ENCODE results near the gene CELF3. TPM values are rescaled to one million over a fixed set of nuclear protein-coding genes. Genes with fewer than 3 reads are reported as not detected.

The CELF3 gene
- total RNA-seq, 4 donors from 2014 or later: 1.3 to 2.7 (median 1.6) TPM; not detected in 1

DNA sequence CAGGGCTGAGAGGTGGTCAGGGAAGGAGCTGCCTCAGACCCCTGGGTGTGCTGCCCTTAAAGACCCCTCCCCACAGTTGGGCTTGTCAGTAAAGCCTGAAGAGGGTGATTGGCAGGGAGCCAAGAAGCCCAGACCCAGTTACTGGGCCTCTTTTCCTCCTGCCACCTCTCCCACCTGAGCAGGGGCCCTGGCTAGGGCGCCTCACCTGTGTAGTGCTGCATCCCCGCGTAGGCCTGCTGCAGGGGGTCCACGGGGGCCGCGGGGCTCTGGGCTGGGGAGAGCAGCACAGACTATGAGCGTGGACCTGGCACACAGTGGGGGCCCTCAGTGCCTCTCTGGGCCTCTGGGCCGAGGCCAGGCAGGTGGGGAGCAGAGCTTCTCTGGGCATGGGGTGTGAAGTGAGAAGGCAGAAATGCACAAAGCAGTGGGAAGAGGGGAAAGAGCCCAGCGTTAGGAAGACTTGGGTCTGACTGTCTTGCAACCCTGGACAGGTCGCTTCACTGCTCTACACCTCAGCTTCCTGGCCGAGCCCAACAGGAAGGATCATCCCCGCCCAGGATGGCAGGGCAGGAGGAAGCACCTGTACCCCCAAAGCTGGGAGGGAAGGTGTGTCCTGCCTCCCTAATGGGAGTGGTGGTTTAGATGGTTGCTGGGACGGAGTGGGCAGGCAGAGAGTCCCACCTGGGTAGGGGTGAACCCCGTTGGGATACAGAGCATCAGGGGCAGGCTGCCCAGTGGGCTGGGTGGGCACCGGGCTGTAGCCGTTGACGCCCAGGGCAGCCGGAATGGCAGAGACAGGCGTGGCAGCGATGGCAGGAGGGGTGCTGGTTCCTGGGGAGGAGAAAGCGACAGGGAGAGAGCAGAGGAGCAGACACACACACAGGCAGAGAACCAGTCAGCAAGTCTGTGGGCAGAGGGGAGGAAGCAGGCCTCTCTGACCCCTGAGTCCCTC is 9.9 kb downstream of the CELF3 start:
- Histone ChIP-seq H3K4me3 (no peak overlapping the region), H3K36me3 (no peaks in the 10 kb centered on the region), H3K4me1 (peaks cover 0 to 11% (median 5%) of the 10 kb centered on the region in 4 donors), H3K27me3 (no peaks in the 10 kb centered on the region), H3K9me3 (no peaks in the 10 kb centered on the region), H3K27ac (no peak overlapping the region)
- WGBS, 2 donors (ENCODE audit: low coverage in 1 of 2): 79 to 94% methylated on average over 8 to 17 of the region's 21 CpGs
- TF ChIP-seq, protein P1, sequence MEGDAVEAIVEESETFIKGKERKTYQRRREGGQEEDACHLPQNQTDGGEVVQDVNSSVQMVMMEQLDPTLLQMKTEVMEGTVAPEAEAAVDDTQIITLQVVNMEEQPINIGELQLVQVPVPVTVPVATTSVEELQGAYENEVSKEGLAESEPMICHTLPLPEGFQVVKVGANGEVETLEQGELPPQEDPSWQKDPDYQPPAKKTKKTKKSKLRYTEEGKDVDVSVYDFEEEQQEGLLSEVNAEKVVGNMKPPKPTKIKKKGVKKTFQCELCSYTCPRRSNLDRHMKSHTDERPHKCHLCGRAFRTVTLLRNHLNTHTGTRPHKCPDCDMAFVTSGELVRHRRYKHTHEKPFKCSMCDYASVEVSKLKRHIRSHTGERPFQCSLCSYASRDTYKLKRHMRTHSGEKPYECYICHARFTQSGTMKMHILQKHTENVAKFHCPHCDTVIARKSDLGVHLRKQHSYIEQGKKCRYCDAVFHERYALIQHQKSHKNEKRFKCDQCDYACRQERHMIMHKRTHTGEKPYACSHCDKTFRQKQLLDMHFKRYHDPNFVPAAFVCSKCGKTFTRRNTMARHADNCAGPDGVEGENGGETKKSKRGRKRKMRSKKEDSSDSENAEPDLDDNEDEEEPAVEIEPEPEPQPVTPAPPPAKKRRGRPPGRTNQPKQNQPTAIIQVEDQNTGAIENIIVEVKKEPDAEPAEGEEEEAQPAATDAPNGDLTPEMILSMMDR (IDR thresholded peaks at IDR 0.05): no peak
- TF ChIP-seq POLR2AphosphoS5 (IDR thresholded peaks at IDR 0.05) (no peak), POLR2A (IDR thresholded peaks at IDR 0.05) (no peak), EP300 (IDR thresholded peaks at IDR 0.05; ENCODE audit: low read depth) (no peak)
- intact Hi-C loops (cut with DNase I; ENCODE audit: low total_unique reads) (no loop called here), in situ Hi-C loops (cut with MboI; ENCODE audit: low pct_ligation_motif_present in 1 of 4, low pct_unique_long_range_greater_than_20kb in 1 of 4, low sequenced_read_pairs in 3 of 4) (no loop called here)
- no peak for DNase-seq

DNA sequence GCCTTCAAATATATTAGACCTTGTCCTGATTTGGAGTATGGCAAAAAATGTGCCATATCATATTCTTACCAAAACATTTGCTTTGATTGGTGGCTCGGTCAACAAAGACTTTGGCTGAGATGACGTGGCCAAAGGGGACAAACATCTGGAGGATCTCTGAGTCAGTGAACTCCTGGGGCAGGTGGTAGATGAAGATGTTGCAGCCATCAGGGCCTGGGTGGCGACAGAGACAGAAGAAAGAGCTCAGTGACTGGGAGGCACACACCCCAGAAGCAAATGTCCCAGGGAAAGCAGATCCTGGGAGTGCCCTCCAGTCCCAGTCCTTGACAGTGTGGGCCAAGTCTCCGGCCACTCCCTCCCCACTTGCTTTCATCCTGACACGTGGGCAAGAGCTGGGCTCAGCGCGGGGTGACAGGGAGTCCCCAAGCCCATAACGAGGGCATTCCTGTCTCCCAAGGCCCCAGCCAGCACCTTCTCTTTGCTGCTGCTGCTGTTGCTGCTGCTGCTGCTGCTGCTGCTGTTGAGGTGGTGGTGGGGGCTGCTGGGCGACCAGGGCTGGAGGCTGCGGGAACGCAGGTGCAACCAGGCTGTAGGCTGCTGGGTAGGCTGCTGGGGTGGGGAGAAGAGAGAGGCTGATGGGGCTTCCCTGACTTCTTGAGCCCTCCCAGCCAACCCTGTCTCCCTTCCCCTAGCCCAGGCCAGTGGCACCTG is 10.7 kb downstream of the CELF3 start:
- 35% methylated on average over 11 of the region's 11 CpGs; no CpG with 5 or more reads in 1 of the 2 donors for WGBS, 2 donors (ENCODE audit: low coverage in 1 of 2)
- peak; percentile 48 for DNase-seq

DNA sequence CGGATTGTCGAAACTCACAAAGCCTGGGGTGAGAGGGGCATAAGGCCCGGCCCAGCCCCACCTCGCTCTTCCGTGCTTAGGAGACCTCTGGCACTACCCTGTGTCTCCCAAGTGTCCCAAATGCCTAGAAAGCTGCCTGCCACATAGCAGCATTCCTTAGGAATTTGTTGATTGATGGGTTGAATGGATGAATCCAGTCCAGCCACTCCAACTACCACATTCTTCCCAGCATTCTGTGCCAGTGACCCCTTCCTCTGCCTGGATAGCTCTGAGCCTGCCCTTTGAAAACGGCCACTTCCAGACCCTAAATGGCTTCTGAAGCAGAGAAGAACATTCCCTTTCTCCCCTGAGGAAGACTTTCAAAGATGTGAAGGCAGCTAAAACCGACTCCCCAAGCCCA is 11.5 kb downstream of the CELF3 start:
- Histone ChIP-seq H3K4me3 (no peak overlapping the region), H3K27ac (no peak overlapping the region), H3K9me3 (no peaks in the 10 kb centered on the region), H3K4me1 (peaks cover 0 to 9% (median 4%) of the 10 kb centered on the region in 4 donors), H3K27me3 (no peaks in the 10 kb centered on the region), H3K36me3 (peaks cover 0 to 3% (median 0%) of the 10 kb centered on the region in 4 donors)
- in situ Hi-C loops (cut with MboI; ENCODE audit: low pct_ligation_motif_present in 1 of 4, low pct_unique_long_range_greater_than_20kb in 1 of 4, low sequenced_read_pairs in 3 of 4): no loop called here
- DNase-seq: no peak
- intact Hi-C loops (cut with DNase I; ENCODE audit: low total_unique reads): no loop called here
- 74% methylated on average over 5 of the region's 7 CpGs; no CpG with 5 or more reads in 1 of the 2 donors for WGBS, 2 donors (ENCODE audit: low coverage in 1 of 2)
- TF ChIP-seq EP300 (IDR thresholded peaks at IDR 0.05; ENCODE audit: low read depth): no peak
- TF ChIP-seq POLR2AphosphoS5 (IDR thresholded peaks at IDR 0.05): no peak
- TF ChIP-seq, protein P1 (IDR thresholded peaks at IDR 0.05): no peak
- TF ChIP-seq POLR2A (IDR thresholded peaks at IDR 0.05): no peak

More for the DNA sequence above, 10.7 kb downstream of the CELF3 start:
- Histone ChIP-seq H3K27me3 (no peaks in the 10 kb centered on the region), H3K27ac (peak overlapping the region in 1 of 4 donors; percentile 22), H3K9me3 (no peaks in the 10 kb centered on the region), H3K4me3 (no peak overlapping the region), H3K4me1 (peaks cover 0 to 9% (median 4%) of the 10 kb centered on the region in 4 donors), H3K36me3 (no peaks in the 10 kb centered on the region)
- in situ Hi-C loops (cut with MboI; ENCODE audit: low pct_ligation_motif_present in 1 of 4, low pct_unique_long_range_greater_than_20kb in 1 of 4, low sequenced_read_pairs in 3 of 4) (no loop called here), intact Hi-C loops (cut with DNase I; ENCODE audit: low total_unique reads) (no loop called here)
- no peak for TF ChIP-seq POLR2AphosphoS5 (IDR thresholded peaks at IDR 0.05)
- TF ChIP-seq, protein P1 (IDR thresholded peaks at IDR 0.05): no peak
- no peak for TF ChIP-seq POLR2A (IDR thresholded peaks at IDR 0.05)
- TF ChIP-seq EP300 (IDR thresholded peaks at IDR 0.05; ENCODE audit: low read depth): no peak

DNA sequence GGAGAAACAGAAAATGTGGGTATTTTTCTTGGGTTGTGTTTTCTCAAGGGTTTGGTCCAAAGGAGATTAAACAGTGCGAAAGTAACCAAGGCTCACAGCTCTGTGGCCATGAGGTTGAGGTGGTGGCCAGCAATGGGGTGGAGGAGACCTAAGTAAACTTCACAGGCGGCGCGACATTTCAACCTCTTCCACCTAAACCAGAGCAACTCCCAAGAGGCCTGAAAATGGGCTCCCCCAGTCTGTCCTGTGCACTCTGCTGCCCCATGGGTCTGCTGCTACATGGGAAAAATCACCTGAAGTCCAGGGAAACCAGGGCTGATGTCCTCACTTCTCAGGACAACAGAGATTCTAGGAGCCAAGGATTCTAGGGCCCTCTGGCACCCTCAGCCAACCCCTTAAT is 12.4 kb downstream of the CELF3 start:
- intact Hi-C loops (cut with DNase I; ENCODE audit: low total_unique reads): loop anchor here (1.0 kb wide), 1 partner anchor 106 kb away; no protein-coding TSS in a partner anchor
- H3K4me1 ChIP-seq: peaks cover 0 to 9% (median 4%) of the 10 kb centered on the region in 4 donors
- H3K27me3 ChIP-seq: no peaks in the 10 kb centered on the region
- in situ Hi-C loops (cut with MboI; ENCODE audit: low pct_ligation_motif_present in 1 of 4, low pct_unique_long_range_greater_than_20kb in 1 of 4, low sequenced_read_pairs in 3 of 4): no loop called here
- 66 to 100% methylated on average over 4 of the region's 4 CpGs for WGBS, 2 donors (ENCODE audit: low coverage in 1 of 2)
- peaks cover 0 to 12% (median under 1%) of the 10 kb centered on the region in 4 donors for H3K36me3 ChIP-seq
- no peak overlapping the region for H3K27ac ChIP-seq
- H3K4me3 ChIP-seq: no peak overlapping the region
- TF ChIP-seq, protein P1 (IDR thresholded peaks at IDR 0.05): no peak
- TF ChIP-seq EP300 (IDR thresholded peaks at IDR 0.05; ENCODE audit: low read depth) (no peak), POLR2A (IDR thresholded peaks at IDR 0.05) (no peak), POLR2AphosphoS5 (IDR thresholded peaks at IDR 0.05) (no peak)
- DNase-seq: no peak
- no peaks in the 10 kb centered on the region for H3K9me3 ChIP-seq

Data from transverse colon (tissue), 4 donors.